ENCODE measurements around the gene ZNF638. TPM values are rescaled to one million over a fixed set of nuclear protein-coding genes. Genes with fewer than 3 reads are reported as not detected.

The ZNF638 gene
- total RNA-seq, 1 donor from 2014 or later = 52.0 TPM

DNA sequence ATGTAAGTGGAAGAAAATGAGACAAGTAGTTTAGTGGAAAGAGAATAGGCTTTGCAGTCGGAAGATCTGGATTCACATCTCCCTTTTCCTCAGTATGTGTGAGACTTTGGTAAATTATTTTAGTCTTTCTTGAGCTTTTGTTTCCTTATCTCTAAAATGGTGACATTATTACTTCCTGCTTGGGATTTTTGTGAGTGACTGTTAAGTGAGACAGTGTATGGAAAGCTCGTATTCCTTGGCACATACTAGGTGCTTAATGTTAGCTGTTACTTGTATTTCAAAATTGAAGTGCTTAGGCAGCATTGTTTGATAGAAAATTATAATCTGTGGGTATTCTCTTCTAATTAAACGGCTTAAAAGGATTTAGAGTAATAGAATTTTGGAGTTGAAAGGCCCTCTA is 2.0 kb downstream of the ZNF638 start:
- ATAC-seq = no peak

DNA sequence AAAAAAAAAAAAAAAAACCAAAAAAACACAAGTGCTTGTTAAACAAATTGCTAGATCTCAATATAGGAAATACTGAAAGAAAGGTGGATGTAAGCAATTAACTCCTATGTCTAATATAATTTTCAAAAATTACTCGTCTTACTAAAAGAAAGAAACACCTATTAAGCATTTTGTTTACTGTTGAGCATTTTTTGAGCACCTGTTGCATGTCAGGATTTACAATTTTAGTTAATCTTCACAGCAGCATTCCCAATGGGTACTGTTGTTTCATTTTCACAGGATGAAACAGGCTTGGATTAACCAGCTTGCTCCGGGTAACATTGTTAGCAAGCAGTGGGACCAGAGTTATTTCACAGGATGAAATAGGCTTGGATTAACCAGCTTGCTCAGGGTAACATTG is 4.8 kb downstream of the ZNF638 start:
- no peak for ATAC-seq

DNA sequence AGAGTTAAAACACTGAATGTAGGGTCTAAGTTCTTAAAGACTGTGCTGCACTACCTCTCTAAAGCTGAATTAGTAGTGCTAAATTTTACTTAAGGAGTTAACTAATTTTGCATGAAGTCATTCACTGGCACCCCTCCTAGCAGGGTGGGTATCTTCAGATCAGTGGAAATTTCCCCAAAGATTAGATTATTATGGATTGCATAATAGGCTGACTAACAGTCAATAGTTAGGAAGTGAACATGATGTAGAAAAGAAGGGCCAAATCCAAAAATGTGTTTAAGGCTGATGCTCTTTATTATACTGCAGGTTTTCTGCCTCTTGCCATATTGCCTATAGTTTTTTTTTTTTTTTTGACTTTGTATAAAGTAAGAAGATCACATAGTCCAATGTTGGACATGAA is 5.2 kb downstream of the ZNF638 start:
- no peak for ATAC-seq

DNA sequence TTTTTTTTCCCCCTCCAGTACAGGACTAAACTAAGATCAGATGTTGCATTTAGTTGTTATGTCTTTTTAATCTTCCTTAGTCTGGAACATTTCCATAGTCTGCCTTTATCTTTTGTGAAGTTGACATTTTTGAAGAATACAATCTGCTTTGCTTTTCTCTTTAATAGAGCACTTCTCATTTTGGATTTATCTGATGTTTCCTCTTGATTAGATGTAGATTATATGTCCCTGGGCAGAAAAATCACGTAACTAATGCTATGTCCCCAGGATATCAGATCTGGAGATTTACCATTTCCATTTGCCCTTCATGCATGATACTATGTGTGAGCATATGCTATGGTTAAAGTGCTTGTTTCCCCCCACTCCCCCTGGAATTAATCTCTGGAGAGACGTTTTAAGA is 6.2 kb downstream of the ZNF638 start:
- no peak for ATAC-seq

DNA sequence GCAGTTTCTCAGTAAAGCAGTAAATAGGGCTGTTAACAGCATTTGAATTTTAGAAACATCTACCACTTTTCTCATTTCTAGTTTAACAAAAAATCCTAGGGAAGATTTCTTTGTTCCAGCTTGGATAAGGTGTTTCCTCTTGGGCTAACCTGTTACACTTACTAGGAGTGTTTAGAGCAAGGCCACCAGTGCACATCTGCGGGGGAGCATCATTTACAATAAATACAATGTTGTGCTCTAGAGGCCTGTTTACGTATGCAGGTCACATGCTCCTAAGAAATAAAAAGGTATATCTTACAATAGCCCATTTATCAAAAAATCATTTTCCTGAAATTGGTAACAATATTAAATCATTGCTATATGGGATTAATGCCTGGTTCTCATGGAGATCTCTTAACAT is 8.1 kb downstream of the ZNF638 start:
- ATAC-seq = no peak

DNA sequence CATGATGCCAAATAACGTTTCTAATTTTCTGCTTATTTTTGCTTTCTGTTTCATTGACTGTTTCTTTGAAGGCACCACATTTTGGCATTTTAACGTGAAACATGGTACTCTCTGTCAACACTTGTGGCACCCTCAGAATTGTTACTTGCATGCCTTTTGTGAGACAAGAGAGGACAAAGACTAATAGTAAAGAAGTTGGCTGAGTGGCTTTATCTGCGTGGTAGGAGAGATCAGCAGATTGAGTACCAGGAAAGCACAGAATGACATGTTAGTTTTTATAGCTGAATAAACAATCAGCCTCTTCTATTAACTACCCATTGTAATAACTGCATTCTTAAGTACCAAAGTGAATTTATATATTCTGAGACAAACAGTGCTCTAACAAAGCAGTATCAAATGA is 8.6 kb downstream of the ZNF638 start:
- no peak for ATAC-seq

DNA sequence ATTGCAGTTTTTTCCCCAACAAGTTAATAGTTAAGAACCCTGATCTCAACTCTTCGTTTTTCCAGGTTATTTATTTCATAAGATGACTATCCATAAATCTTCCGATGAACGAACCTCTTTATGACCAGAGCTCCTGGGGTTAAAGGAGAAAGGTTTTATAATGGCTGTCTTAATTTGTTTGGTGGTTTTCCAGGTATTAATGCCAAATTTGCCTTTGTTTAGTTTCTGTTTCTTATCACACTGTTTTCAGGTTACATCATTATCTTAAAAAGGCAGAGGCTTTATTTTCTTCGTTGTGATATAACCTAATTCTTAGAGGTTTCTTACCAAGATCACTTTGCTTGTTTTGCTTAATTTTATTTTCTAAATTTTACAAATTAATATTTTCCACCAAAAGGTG is 10.1 kb downstream of the ZNF638 start:
- ATAC-seq = no peak

DNA sequence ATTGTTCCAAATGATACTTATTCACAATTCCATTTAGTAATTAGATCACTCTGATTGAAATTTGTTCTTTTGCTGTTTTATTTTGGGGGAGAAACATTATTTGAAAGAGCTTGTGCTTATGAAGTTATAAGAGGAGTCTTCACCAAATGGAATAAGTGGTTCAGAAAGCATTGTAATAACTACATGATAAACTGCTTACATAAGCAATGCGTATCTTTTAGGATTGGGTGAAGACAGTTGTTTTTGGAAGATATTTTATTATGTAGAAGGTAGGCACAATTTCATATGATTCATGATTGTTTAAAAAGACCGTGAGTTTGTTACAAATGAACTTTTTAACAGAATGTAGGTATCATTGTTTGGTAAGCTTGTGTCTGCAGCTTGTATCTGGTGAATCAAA is 14.5 kb downstream of the ZNF638 start:
- ATAC-seq = no peak

DNA sequence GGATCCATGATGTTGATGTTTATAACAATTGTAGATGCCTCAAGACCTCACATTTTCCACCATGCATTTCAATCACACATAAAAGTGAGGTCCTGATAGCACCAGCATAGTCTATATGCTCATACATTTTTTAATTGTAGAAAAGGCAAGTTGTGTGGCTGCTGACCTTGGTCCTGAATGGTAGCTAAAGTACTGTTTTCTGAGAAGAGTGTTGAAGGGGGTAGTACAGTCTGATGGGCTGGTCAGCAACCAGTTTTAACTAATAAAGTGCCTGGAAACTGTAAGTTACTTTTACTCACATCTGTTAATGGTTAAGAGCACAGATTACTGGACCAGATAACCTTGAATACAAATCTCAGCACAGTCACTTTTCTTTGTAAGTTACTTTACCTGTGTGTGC is 15.9 kb downstream of the ZNF638 start:
- no peak for ATAC-seq

DNA sequence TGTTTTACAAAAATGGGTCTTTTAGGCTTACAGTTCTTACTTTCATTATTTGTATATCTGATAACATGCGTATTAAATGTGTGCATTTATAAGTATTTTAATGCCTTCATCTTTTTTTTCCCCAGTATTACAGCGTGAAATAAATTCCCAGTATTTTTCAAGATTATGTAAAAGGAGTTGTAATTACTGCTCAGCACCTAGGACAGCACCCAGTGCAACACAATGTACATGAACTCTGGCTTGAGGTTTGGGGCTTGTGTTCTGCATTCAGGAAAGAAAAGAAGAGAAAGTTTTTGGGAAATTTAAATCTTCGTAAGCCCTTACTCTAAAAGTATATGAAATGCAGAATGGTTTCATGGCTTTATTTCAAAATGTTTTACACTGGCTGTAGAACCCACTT is 16.7 kb downstream of the ZNF638 start:
- no peak for ATAC-seq

DNA sequence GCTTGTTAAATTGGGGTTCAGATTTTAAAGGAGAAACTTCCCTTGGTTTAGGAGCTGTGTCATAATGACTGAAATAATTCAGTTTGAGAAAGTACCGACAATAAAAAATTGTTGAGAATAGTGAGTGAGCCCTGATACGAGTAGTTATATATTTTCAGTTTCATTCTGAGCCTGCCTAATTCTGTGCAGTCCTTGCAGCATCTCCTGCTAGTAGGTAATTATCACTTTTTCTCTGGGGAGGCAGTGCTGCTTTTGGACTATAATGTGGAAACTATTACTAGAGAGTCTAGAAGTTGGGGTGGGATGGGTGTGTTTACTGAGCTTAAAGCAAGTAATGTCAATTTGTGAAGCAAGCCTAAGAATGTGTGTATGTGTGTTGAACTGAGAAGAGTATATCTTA is 21.7 kb downstream of the ZNF638 start:
- ATAC-seq = no peak

DNA sequence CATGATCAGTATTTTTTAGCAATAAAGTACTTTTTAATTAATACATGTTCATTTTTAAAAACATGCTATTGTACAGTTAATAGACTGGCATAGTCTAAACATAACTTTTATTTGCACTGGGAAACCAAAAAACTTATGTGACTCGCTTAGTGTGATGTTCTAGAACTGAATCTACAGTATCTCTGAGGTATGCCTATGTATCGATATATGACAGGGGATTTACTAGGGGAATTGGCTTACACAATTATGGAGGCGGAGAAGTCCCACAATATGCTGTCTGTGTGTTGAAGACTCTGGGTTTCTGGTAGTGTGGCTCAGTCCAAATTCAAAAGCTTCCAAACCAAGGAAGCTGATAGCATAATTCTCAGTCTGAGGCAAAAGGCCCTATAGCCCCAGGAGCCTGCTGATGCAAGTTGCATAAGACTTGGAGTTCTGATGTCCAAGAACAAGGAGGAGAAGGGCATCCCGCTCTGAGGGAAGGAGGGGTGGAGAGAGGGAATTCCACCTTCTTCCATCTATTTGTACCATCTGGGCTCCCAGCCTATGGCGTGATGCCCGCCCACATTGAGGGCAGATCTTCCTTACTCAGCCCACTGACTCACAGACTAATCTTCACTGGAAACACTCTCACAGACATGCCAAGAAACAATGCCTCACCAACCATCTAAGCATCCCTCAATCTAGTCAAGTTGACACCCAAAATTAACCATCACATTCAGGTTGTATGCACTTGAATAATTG is 27.5 kb downstream of the ZNF638 start:
- peak; percentile 17 for ATAC-seq

DNA sequence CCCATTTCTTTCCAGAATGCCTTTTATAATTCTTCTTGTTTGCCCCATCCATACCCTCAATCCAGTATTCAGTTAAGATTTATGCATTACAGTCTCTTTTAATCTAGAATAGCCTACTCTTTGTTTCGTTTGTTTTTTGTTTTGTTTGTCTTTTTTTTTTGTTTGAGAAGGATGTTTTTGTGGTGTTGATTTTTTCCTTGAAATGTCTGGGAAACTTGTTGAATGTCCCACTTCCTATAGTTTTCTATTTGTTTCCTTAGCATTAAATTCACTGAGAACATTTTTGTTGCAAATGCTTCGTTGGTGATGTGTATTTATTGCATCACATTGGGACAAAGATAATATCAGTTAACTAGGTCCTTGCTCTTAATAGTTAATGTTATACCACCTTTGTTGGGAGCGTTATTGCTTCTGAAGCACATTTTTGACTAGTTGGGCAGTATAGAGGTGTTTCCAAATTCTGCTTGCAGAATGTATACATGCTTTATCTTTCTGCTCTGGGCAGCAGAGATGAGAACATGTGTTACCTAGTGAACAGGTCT is 28.9 kb downstream of the ZNF638 start:
- ATAC-seq = no peak

DNA sequence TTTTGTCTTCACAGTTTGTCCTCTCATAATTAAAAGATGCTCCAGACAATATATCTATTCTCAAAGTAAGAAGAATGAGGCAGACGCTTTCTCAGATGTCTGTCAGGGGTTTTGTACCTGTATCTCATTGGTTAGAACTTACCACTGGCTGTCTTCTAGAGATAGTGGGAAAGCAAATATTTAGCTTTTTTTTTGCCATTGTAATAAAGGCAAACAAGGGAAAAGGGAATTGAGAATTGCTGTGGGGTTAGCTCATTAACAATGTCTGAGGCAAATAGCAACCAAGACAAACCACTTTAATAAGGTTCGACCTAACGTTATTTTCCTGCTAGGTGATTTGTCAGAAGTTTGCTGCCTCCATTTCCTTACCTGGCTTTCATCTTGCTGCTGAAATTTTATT is 30.0 kb downstream of the ZNF638 start:
- ATAC-seq = no peak

DNA sequence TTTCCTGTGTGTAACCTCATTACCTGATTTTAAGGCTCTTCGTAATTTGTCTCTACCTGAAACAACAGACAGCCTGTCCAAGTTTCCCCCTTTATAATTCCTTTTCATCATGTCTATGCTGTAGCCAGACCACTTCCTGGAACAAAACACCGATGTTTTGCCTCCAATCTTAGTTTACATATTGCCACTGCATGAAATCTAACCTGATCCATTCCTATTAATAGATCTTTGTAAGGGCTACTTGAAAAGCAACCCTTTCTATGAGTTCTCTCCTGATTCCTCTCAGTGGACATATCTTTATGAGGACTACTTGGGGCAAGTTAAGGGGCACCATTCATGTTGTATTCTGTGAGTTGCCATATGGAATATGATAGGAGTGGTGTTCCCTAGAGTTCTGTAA is 30.9 kb downstream of the ZNF638 start:
- no peak for ATAC-seq

DNA sequence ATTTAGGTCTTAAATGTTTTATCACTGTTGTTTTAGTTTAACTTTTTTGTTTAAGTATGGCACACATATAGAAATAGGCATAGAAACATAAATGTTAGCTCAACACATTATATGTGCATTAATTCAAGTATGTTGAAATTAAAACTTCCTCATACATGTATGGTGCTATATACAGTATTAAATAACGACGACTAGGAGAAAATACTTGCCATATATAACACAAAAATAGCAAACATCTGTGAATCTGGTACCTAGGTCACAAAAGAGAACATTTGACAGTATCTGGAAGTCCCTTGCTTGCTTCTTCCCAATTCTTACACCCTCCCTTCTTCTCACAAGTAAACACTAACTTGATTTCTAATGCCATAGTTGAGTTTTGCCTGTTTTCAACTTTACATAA is 38.4 kb downstream of the ZNF638 start:
- no peak for ATAC-seq

DNA sequence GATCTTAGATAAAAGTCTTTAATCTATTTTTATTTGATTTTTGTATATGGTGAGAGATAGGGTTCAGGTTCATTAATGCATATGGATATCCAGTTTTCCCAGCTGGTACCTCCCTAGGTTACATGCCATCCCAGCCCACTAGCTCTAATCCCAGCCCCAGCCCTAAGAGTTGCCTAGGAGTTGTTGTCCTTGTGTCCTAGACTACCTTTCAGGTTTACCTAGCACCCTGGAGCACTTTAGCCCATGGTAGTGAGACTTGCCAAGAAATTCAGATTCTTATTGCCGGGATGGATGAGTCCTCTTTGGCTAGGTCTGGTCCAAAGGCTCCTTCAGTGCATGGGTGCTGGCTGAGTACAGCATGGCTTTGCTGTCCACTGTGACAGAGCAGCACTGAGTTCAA is 40.5 kb downstream of the ZNF638 start:
- ATAC-seq = no peak

DNA sequence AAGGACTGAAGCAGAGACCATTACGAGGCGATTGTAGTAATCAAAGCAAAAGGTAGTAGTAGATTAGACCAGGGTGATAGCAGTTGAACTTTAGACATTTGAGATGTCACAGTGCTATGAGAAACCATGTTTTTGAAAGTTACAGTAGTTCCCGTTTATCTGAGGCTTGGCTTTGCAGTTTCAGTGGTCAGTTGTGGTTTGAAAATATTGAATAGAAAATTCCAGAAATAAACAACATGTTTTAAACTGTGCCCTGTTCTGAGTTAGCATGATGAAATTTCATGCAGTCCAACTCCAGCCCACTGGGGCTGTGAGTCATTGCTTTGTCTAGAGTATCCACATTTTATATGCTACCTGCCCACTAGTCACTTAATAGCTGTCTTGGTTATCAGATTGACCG is 47.5 kb downstream of the ZNF638 start:
- ATAC-seq = peak; percentile 48

DNA sequence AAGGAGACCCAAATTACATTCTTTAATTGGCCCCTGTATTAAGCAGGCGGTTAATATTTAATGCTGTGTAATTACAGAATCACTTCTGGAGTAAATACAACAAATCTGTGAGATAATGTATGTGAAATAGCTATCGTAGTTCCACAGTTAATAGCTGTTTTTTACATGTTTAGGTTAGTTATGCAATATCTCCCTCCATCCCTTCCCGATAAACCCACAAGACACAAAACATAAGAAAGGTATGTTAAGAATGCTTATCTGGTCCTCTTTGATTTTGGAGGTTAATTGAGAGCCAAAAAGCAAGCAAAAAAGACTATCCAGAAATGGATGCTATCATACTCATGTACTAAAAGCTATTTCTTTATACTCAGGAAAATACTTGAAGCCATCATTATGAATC is 49.1 kb downstream of the ZNF638 start:
- no peak for ATAC-seq

DNA sequence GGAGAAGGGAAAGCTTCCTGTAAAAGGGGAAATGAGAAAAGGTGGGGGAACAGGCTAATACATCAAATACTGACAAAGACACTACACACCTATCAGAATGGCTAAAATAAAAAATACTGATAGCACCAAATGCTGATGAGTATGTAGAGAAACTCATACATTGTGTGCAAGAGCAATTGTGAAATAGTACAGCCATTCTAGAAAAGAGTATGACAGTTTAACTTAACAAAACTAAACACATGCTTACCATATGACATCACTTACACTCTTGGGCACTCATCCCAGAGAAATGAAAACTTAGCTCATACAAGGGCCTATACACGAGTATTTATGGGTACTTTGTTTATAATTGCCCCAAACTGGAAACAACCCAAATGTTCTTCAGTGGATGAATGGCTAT is 53.4 kb downstream of the ZNF638 start:
- ATAC-seq = peak; percentile 28

DNA sequence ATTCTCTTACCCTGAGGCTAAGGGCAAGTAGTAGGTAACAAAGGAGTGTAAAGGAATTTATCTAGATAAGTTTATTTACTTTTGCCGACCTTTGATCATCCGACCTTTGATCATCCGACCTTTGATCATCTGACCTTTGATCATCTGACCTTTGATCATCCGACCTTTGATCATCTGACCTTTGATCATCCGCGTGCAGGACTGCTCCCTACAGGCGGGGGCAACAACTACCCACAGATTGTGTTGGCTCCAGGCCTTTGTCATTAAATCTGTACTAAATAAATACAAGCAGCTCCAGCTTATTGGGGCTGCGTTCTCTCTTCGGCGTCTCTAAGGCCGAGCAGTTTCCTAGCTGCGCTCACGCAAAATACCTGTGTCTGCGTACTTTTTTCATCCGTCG is 56.6 kb downstream of the ZNF638 start:
- ATAC-seq = no peak

DNA sequence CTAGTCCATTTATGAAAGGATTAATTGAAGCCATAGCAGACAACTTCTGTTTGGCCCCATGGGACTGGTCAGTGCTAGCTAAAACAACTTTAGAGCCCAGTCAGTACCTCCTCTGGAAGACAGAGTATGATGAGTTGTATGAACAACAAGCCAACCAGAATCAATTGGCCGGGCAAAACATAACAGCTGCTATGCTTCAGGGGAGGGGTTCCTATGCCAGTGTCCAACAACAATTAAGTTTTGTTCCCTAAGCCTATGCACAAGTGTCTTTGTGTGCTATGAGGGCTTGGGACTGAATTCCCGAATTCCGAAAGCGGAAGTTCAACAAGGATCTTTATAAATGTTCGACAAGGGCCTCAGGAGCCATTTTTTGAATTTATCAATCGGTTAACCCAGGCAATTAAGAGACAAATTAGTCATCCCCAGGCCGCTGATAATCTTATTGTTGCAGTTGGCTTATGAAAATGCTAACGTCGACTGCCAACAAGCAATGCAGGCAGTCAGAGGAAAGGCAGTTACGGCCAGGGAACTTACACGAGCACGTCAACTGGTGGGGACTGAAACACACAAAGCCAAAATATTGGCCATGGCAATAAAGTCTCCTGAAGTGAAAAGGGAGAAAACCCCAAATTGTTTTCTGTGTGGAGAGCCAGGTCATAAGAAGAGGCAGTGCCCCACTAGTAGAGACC is 57.9 kb downstream of the ZNF638 start:
- no peak for ATAC-seq

DNA sequence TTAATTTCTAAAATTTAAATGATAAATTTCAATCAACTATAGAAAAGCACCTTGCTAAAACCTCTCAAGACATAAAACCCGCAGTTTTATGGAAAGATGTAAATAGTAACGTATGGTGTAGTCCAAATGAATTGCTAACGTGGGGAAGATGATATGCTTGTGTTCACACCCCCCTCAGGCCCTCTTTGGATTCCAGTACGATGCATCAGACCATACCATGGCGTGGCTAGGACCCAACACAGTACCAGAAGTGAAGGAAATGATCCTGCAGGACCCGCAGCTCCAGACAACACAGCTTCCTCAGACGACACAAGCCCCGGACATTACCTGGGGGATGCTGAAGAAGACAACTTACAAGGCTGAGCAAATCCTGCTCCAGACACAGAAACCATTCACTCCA is 61.6 kb downstream of the ZNF638 start:
- peak; percentile 23 for ATAC-seq

DNA sequence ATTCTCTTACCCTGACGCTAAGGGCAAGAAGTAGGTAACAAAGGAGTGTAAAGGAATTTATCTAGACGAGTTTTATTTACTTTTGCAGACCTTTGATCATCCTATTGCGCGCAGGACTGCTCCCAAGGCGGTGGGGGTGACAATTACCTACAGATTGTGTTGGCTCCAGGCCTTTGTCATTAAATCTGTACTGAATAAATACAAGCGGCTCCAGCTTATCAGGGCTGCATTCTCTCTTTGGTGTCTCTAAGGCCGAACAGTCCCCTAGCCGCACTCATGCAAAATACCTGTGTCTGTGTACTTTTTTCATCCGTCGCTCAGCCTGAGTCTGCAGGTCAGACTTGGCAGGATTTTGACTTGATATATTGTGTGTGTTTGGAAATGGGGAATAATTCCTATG is 63.9 kb downstream of the ZNF638 start:
- ATAC-seq = no peak
